HEK293 (cell line): Measurements from ENCODE around the gene EN1.

Experiments used
- HIC1 ChIP-seq: fragments of 450-650 bp; formaldehyde crosslinking; IDR thresholded peaks from 2 replicates; pipeline ENCODE4 v1.5.1; 2016; ENCODE audit warnings: missing biosample characterization, missing genetic modification characterization
- KLF7 ChIP-seq: fragments of 450-650 bp; formaldehyde crosslinking; IDR thresholded peaks from 2 replicates; pipeline ENCODE4 v1.5.1; 2016; ENCODE audit warnings: missing biosample characterization, missing genetic modification characterization, borderline replicate concordance
- KLF8 ChIP-seq: fragments of 450-650 bp; formaldehyde crosslinking; IDR thresholded peaks from 2 replicates; pipeline ENCODE4 v1.5.1; 2016; ENCODE audit warnings: missing biosample characterization, missing genetic modification characterization
- MZF1 ChIP-seq: fragments of 450-650 bp; formaldehyde crosslinking; IDR thresholded peaks from 2 replicates; pipeline ENCODE4 v1.5.1; 2017; ENCODE audit warnings: missing biosample characterization, missing genetic modification characterization, borderline replicate concordance
- PRDM1 ChIP-seq: fragments of 450-650 bp; formaldehyde crosslinking; IDR thresholded peaks from 2 replicates; pipeline ENCODE4; 2016; ENCODE audit warnings: missing biosample characterization, missing genetic modification characterization
- SETDB1 ChIP-seq: IDR thresholded peaks from one replicate; pipeline ENCODE4 v1.6.1; 2017; ENCODE audit warnings: mild to moderate bottlenecking, low read length, moderate library complexity, mixed read lengths; ENCODE audit not compliant: insufficient read length
- ZBTB11 ChIP-seq: fragments of 450-650 bp; formaldehyde crosslinking; conservative IDR thresholded peaks from 2 replicates; pipeline ENCODE4 v1.5.1; 2016; ENCODE audit warnings: low read depth, missing biosample characterization, missing genetic modification characterization
- ZFHX2 ChIP-seq: fragments of 450-650 bp; formaldehyde crosslinking; conservative IDR thresholded peaks from 2 replicates; pipeline ENCODE4 v1.5.1; 2016; ENCODE audit warnings: missing biosample characterization, missing genetic modification characterization
- ZFP3 ChIP-seq: fragments of 450-650 bp; formaldehyde crosslinking; IDR thresholded peaks from 2 replicates; pipeline ENCODE4 v1.5.1; 2016; ENCODE audit warnings: low read depth, missing biosample characterization, missing genetic modification characterization
- ZNF248 ChIP-seq: fragments of 450-650 bp; formaldehyde crosslinking; IDR thresholded peaks from 2 replicates; pipeline ENCODE4 v1.5.1; 2017; ENCODE audit warnings: missing biosample characterization, missing genetic modification characterization
- ZNF311 ChIP-seq: fragments of 450-650 bp; formaldehyde crosslinking; IDR thresholded peaks from 2 replicates; pipeline ENCODE4 v1.5.1; 2017; ENCODE audit warnings: missing biosample characterization, missing genetic modification characterization, borderline replicate concordance
- ZNF335 ChIP-seq: fragments of 450-650 bp; formaldehyde crosslinking; conservative IDR thresholded peaks from 2 replicates; pipeline ENCODE4 v1.5.1; 2016; ENCODE audit warnings: missing biosample characterization, missing genetic modification characterization
- ZNF433 ChIP-seq: fragments of 450-650 bp; formaldehyde crosslinking; IDR thresholded peaks from 2 replicates; pipeline ENCODE4 v1.5.1; 2016; ENCODE audit warnings: missing biosample characterization, missing genetic modification characterization, low read depth
- ZNF530 ChIP-seq: fragments of 450-650 bp; formaldehyde crosslinking; IDR thresholded peaks from 2 replicates; pipeline ENCODE4 v1.5.1; 2016; ENCODE audit warnings: low read depth, missing biosample characterization, missing genetic modification characterization
- ZNF549 ChIP-seq: fragments of 450-650 bp; IDR thresholded peaks from 2 replicates; pipeline ENCODE4 v1.5.1; 2018; ENCODE audit warnings: missing biosample characterization, missing genetic modification characterization, mild to moderate bottlenecking, inconsistent platforms, moderate library complexity
- ZNF561 ChIP-seq: fragments of 450-650 bp; IDR thresholded peaks from 2 replicates; pipeline ENCODE4 v1.5.1; 2018; ENCODE audit warnings: missing biosample characterization, missing genetic modification characterization, borderline replicate concordance
- ZNF580 ChIP-seq: fragments of 450-650 bp; formaldehyde crosslinking; IDR thresholded peaks from 2 replicates; pipeline ENCODE4 v1.5.1; 2016; ENCODE audit warnings: missing biosample characterization, missing genetic modification characterization
- ZNF660 ChIP-seq: fragments of 450-650 bp; IDR thresholded peaks from 2 replicates; pipeline ENCODE4 v1.5.1; 2018; ENCODE audit warnings: missing biosample characterization, mild to moderate bottlenecking, missing genetic modification characterization
- TF ChIP-seq, protein P1 (sequence below): fragments of 450-650 bp; formaldehyde crosslinking; IDR thresholded peaks from 2 replicates; pipeline ENCODE4 v1.5.1; 2017; ENCODE audit warnings: missing biosample characterization, missing genetic modification characterization

EN1 gene

DNA sequence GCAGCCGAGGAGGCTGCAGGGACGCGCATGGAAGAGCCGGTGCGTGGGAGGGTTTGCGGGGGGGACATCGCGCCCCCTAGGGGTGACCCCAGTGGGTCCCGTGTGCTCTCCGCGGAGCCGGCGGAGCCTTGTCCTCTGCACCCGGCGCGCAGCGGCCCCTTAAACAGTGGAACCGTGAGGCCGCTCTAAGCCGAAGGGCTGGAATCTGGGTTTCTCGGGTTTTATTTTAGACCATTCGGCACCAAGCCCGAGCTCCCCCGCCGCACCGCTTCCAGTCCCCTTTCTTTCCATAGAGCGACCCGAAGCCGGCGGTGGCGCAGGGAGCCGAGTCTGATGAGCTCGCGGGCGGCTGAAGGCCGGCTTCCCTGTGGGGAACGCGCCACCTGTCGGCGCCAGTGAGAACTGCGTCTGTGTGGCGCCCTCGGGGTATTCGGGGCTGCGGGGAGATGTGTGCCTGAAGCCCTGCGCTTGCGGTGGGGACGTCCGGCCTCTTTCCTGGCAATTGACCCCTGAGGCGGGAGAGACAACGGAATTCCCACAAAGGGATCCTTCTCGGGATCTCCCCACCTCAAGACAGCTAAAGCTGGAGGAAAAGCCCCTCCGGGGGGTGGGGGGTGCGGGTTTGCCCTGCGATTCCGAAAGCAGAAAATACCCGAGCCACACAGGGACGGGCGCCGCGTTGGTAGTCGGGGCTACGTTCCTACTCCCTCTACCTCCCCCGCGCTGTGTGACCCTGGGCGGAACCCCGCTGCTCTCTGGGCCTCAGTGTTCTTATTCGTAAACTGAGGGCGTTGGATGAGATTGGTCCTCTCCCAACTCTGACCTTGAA lies 8.2 kb upstream of the EN1 start (continued):
- TF ChIP-seq, protein P1, sequence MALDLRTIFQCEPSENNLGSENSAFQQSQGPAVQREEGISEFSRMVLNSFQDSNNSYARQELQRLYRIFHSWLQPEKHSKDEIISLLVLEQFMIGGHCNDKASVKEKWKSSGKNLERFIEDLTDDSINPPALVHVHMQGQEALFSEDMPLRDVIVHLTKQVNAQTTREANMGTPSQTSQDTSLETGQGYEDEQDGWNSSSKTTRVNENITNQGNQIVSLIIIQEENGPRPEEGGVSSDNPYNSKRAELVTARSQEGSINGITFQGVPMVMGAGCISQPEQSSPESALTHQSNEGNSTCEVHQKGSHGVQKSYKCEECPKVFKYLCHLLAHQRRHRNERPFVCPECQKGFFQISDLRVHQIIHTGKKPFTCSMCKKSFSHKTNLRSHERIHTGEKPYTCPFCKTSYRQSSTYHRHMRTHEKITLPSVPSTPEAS (tag by site-specific recombination), result no peak
- TF ChIP-seq ZNF433 (tag by site-specific recombination) (no peak), ZNF311 (no peak), ZNF660 (tag by site-specific recombination) (no peak; the same call in 1 of the 2 replicates), ZNF530 (tag by site-specific recombination) (no peak), ZNF580 (peak; percentile 61; the same call in 1 of the 2 replicates), ZFHX2 (tag by site-specific recombination) (peak; percentile 79), ZNF335 (tag by site-specific recombination) (peak; percentile 61; the same call in 1 of the 2 replicates), ZNF549 (tag by site-specific recombination) (no peak), ZNF561 (0 out of 2 replicates have a peak, but pooled peaks have one; percentile 36), KLF8 (tag by site-specific recombination) (peak; percentile 23; the same call in 1 of the 2 replicates), ZBTB11 (no peak), HIC1 (no peak), ZFP3 (tag by site-specific recombination) (no peak), MZF1 (tag by site-specific recombination) (no peak), SETDB1 (no peak), PRDM1 (no peak), KLF7 (no peak), ZNF248 (tag by site-specific recombination) (no peak)
